GM11168 (cell line): ENCODE measurements around the gene KLHL42.
"Not testable (repeated sequence)": the region's sequence is repeated elsewhere in the genome, so short reads cannot be mapped to it uniquely, and the experiment has no call there.

Source experiments
- in situ Hi-C: fragments of 300-500 bp; cut with MboI; formaldehyde crosslinking; loops from one replicate; pipeline ENCODE4 v1.12.0; 2022; ENCODE audit warnings: low sequenced_read_pairs; ENCODE audit not compliant: unreplicated experiment

Gene KLHL42

GRCh38 chr12:27814411-27814810, 34.4 kb downstream of the KLHL42 start:
- in situ Hi-C loops = no loop called here

DNA sequence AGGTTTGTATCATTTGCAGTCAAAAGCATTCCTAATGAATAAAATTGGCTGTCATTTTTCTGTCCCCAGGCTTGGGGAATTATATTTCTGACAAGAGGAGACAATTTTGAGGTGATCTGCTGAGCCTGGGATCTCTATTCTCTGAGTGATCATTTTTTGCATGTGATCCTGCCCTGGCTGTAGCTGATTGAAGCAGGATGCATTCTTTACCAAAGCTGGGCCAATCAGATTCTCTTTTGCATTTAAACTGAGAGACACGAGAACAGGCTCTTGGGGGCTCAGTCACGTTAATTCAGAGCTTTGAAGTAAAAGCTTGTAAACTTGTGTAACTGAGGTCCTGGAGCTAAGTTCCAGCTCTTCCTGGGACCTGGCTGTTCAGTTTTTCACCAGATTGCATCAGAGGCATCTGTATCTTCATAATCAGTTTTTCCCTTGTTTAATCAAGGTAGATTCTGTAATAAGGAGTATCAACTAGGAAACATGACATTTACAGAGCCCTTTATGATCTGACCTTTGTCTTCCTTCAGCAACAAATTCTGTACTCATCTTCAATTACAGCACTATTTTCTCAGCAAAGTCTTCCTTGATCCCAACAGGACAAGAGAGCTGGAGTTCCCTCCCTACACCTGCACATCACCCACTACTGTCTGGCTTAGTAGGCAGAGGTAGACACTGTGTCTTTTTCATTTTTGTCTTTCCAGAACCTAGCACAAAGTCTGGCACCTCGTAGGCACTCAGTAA, 35.0 kb downstream of the KLHL42 start:
- in situ Hi-C loops = no loop called here

DNA sequence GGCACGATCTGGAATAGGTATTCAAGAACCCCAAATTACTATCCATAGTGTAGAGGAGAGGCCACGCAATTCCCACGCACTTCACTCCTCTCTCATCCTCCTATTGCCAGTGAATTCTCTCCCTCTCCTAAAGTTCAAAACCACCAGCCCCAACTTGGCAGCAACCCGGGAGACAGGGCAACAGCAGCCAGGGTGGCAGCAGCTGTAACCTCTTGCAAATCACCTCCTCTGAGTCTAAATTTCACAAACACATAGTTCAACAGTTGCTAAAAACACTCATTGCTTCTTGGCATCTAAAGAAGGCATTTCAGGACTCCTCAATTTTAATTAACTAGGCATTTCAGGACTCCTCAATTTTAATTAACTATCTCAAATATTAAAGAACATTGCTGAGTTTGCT, 37.7 kb downstream of the KLHL42 start:
- in situ Hi-C loops = no loop called here

DNA sequence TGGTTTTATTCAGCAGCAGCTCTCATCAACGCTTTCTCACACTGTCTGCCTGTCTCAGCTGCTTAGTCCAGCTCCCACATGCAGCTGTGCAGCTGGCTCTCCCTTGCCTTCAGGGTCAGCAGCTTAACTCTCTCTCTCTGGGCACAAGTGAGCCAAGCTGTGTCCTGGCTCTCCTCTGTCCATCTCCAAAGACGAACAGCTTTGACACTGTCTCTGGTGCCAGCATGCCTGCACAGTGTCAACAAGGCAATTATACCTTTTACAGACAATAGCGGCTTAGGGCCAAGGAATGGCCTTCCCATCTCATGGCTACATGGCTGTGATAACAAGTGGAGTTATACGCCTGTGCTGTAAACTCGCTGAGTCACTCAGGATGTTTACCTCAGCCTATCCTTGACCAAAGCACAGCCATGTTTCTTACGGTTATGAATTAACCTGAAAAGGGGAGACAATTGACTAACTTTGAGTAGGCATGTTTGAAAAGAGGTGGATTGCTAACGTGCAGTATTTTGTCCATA, 38.4 kb downstream of the KLHL42 start:
- in situ Hi-C loops = no loop called here

GRCh38 chr12:27820564-27820963, 40.5 kb downstream of the KLHL42 start:
- in situ Hi-C loops = no loop called here

DNA sequence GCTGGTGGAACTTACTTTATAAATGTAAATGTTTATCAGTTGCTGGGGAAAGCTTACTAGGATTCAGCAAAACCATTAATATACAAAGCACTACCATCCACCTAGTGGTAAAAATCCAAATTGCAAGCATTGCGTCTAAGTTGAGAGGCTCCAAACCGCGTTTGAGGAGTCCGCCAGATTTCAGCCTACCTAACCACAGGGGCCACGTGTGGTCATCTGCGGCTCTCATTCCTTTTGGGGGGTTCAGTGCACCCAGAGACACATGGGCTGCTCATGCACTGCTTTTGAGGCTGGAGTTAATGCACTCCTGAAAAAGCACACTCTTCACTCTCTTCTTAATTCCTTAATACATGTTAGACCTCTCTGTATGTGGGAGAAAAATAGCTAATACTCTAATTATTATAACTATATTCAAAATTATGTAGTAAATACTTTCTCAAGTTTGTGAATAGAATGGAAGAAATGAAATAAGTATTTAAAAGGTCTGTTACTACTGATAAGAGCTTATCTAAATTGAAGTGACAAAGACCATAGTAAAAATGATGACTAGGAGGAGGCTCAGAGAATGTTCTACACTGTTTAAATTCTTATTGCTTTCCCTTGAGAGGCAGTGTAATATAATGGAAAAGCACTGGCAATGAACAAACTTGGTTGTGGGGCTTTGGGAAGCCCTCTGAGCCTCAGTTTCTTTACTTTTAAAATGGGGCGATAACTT, 41.4 kb downstream of the KLHL42 start:
- in situ Hi-C loops = no loop called here

DNA sequence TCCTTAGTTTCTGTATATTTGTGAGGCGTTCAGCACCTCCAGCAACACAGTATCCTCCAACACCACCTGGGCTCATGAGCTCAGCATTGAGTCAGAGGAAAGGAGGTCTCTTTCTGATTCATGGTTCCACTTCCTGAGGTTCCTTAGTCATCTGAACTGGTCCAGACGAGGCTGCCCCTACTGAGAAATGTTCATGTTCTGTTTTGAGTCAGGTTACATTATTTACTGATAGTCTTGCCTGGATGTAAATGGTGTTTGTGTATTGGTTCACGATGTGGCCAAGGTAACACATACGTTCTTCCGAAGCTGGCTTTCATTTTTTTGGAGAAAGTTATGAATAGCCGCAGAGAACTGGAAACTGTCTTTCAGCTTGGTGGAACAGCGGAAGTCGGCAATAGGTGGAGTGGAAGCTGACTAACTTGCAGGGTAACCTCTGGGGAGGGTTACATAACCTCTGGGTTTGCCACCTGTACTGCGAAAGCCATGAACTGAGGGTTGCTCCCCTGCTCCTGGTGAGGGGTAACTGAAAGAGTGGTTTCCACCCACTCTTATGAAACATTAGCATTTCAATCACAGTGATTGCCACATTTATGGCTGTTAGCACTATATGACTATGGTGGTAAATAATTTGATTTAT, 42.2 kb downstream of the KLHL42 start:
- in situ Hi-C loops = no loop called here

GRCh38 chr12:27823038-27823437, 43.0 kb downstream of the KLHL42 start:
- in situ Hi-C loops = no loop called here

- in situ Hi-C loops = no loop called here
These were observed 44.3 kb downstream of the KLHL42 start for GRCh38 chr12:27824126-27824842.

DNA sequence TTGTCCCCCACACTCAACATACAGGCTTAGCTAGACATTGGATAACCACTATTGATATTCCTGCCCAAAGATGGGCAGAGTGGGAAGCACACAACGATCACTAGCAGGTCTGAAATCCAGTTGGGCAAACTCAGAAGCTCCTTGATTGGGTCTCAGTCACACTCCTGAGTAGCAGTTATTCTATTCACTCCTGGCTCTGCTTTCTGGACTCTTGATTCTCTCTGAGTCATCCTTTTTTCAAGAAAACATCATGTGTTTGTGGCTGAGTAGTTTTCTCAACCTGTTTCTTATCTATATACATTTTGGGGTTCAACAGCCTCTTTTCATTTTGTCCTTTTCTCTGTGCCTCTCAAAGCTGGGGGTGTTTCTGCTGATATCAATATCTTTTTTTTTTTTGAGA, 46.0 kb downstream of the KLHL42 start:
- in situ Hi-C loops = no loop called here

- in situ Hi-C loops = no loop called here
These were observed 48.2 kb downstream of the KLHL42 start for GRCh38 chr12:27828196-27828595.

GRCh38 chr12:27838543-27839185, 58.6 kb downstream of the KLHL42 start:
- in situ Hi-C loops = no loop called here

DNA sequence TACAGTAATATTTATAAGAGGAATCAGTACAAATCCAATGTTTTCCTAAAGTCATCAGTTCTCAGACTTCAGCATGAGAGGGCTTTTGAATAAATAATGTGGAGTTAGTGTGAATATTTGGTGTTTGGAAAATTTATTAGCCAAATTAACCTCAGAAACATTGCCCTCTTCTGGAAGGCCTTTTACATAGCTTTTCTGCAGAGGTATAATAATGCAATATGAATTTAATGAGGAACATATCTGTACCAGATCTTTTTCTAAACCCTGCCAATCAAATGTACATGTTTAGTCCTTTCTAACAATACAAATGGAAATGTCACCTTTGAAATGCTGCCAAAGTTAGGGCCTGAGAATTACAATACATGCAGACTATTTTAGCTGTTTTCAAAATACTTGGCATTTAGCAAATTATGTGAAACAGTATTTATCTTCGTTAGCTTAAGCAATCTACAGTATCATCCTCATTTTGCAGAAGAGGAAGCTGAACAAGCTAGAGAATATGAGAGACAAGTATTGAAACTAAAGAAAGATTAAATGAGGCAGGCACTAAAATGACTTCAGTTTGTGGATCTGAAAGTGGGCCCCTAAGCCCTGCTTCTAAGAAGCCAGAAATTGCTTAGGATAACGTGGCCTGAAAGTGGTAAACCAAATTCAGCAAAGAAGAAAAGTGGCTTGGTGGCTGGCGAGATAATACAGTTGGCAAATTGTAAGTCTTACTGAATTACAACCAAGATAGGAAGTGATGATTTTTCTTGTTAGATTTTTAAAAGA, 60.4 kb downstream of the KLHL42 start:
- in situ Hi-C loops = no loop called here

- in situ Hi-C loops = no loop called here
These were observed 61.4 kb downstream of the KLHL42 start for GRCh38 chr12:27841392-27841882.

GRCh38 chr12:27843714-27844245, 63.7 kb downstream of the KLHL42 start:
- in situ Hi-C loops = no loop called here

GRCh38 chr12:27844366-27845090, 64.5 kb downstream of the KLHL42 start:
- in situ Hi-C loops = no loop called here

DNA sequence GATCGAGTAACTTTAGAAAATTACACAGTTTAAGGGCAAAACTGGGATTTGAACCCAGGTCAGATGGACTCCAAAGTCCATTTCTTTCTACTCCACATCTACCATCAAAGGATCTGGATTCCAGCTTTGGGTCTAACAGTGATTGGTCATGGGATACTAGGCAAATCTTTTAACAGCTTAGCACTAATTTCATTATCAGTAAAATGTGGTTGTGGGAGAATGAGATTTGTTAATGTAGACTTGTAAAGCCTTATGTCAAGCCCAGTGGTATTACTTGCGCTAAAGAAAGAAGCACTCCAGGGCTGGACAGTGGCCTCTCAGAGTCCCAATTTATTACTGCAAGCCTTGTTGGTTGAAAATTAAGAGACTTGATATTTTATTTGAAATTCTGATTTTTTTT, 65.2 kb downstream of the KLHL42 start:
- in situ Hi-C loops = no loop called here

DNA sequence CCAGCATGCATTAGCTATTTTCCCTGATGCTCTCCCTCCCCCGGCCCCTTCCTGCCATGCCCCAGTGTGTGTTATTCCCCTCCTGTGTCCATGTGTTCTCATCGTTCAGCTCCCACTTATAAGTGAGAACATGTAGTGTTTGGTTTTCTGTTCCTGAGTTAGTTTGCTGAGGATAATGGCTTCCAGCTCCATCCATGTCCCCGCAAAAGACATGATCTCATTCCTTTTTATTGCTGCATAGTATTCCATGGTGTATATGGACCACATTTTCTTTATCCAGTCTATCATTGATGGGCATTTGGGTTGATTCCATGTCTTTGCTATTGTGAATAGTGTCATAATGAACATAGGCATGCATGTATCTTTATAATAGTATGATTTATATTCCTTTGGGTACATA, 65.7 kb downstream of the KLHL42 start:
- in situ Hi-C loops = not testable (repeated sequence)
